CD14-positive monocyte (primary cell): ENCODE data around the gene AEN. TPM values are rescaled to one million over a fixed set of nuclear protein-coding genes. Genes with fewer than 3 reads are reported as not detected.

ENCODE experiments used
- DNase-seq, 3 donors: peaks; one replicate each; pipeline ENCODE4 v3.0.0-alpha.2; 2011 to 2022
- H2AFZ ChIP-seq: 2 replicates; pipeline ENCODE4 v1.6.0; 2012; ENCODE audit warnings: mild to moderate bottlenecking, low read depth, low read length, inconsistent platforms; ENCODE audit not compliant: insufficient read depth, poor library complexity, severe bottlenecking
- H3K27ac ChIP-seq, 2 donors: 1 replicate in 1 of 2; 2 replicates in 1 of 2; pipeline ENCODE4 v1.5.1; 2012 to 2013; ENCODE audit warnings: low read length in 2 of 2, control low read depth in 1 of 2, inconsistent platforms in 1 of 2, low read depth in 1 of 2, mild to moderate bottlenecking in 1 of 2
- H3K27me3 ChIP-seq, 2 donors: one replicate each; pipeline versions ENCODE4 v1.6.0 to v1.6.1; 2011 to 2013; ENCODE audit warnings: low read length in 2 of 2; ENCODE audit not compliant: control insufficient read depth in 2 of 2, insufficient read depth in 2 of 2
- H3K36me3 ChIP-seq, 2 donors: replicated peaks in 1 of 2; 1 replicate in 1 of 2; 2 replicates in 1 of 2; pipeline versions ENCODE4 v1.5.1 to v1.6.1; 2012 to 2013; ENCODE audit warnings: low read length in 2 of 2, control low read depth in 1 of 2, inconsistent platforms in 1 of 2, mild to moderate bottlenecking in 1 of 2; ENCODE audit not compliant: insufficient read depth in 2 of 2, control insufficient read depth in 1 of 2
- H3K4me1 ChIP-seq, 2 donors: 1 replicate in 1 of 2; 2 replicates in 1 of 2; pipeline versions ENCODE4 v1.5.1 to v1.6.1; 2012 to 2013; ENCODE audit warnings: low read length in 2 of 2, control low read depth in 1 of 2, inconsistent platforms in 1 of 2, mild to moderate bottlenecking in 1 of 2, moderate library complexity in 1 of 2; ENCODE audit not compliant: insufficient read depth in 2 of 2, control insufficient read depth in 1 of 2
- H3K4me2 ChIP-seq: replicated peaks from 2 replicates; pipeline ENCODE3; 2012; ENCODE audit warnings: low read length, moderate library complexity, mild to moderate bottlenecking; ENCODE audit not compliant: poor library complexity, severe bottlenecking; ENCODE audit errors: extremely low read depth
- H3K4me3 ChIP-seq, 3 experiments: fragments of 200-600 bp in 1 of 3; sonication (generic) in 1 of 3; replicated peaks in 1 of 3; 1 replicate in 2 of 3; 2 replicates in 1 of 3; pipeline ENCODE4 v1.5.1; 2011 to 2013; ENCODE audit warnings: low read length in 3 of 3, mild to moderate bottlenecking in 3 of 3, control low read depth in 2 of 3, low read depth in 2 of 3, inconsistent platforms in 1 of 3, moderate library complexity in 1 of 3
- H3K79me2 ChIP-seq: 2 replicates; pipeline ENCODE4 v1.6.0; 2012; ENCODE audit warnings: mild to moderate bottlenecking, control low read depth, inconsistent platforms, low read length, moderate library complexity; ENCODE audit not compliant: insufficient read depth
- H3K9ac ChIP-seq: 2 replicates; pipeline ENCODE4 v1.6.0; 2017; ENCODE audit warnings: low read length, mild to moderate bottlenecking; ENCODE audit not compliant: insufficient read depth, poor library complexity, severe bottlenecking
- H3K9me3 ChIP-seq, 2 donors: replicated peaks in 1 of 2; 1 replicate in 1 of 2; 2 replicates in 1 of 2; pipeline versions ENCODE4 v1.5.1 to v1.6.1; 2012 to 2013; ENCODE audit warnings: low read length in 2 of 2, control low read depth in 1 of 2; ENCODE audit not compliant: control insufficient read depth in 1 of 2, insufficient read depth in 1 of 2
- H4K20me1 ChIP-seq: 2 replicates; pipeline ENCODE4 v1.6.0; 2012; ENCODE audit warnings: mild to moderate bottlenecking, low read length, control low read depth, moderate library complexity; ENCODE audit not compliant: insufficient read depth
- H3K27ac Mint-ChIP-seq, 7 donors: one replicate each; pipeline ENCODE4 v1.8.0; 2020; ENCODE audit warnings: mild to moderate bottlenecking in 7 of 7, mixed read lengths in 7 of 7, moderate library complexity in 6 of 7, inconsistent platforms in 2 of 7
- H3K27me3 Mint-ChIP-seq, 3 donors: one replicate each; pipeline ENCODE4 v1.8.0; 2021 to 2022; ENCODE audit warnings: low read depth in 3 of 3, mild to moderate bottlenecking in 3 of 3, mixed read lengths in 3 of 3, moderate library complexity in 3 of 3, inconsistent platforms in 1 of 3
- H3K36me3 Mint-ChIP-seq, 2 donors: one replicate each; pipeline ENCODE4 v1.8.0; 2020; ENCODE audit warnings: mixed read lengths in 2 of 2, inconsistent platforms in 1 of 2, mild to moderate bottlenecking in 1 of 2
- H3K4me1 Mint-ChIP-seq: one replicate; pipeline ENCODE4 v1.8.0; 2020; ENCODE audit warnings: mild to moderate bottlenecking, mixed read lengths
- H3K4me3 Mint-ChIP-seq, 2 donors: one replicate each; pipeline ENCODE4 v1.8.0; 2020; ENCODE audit warnings: mild to moderate bottlenecking in 2 of 2, mixed read lengths in 2 of 2, moderate library complexity in 1 of 2
- H3K9me3 Mint-ChIP-seq, 7 donors: one replicate each; pipeline ENCODE4 v1.8.0; 2020 to 2022; ENCODE audit warnings: mixed read lengths in 7 of 7, mild to moderate bottlenecking in 6 of 7, moderate library complexity in 6 of 7, inconsistent platforms in 2 of 7
- CTCF ChIP-seq: fragments of 200-600 bp; IDR thresholded peaks from one replicate; pipeline ENCODE4 v1.8.0; 2022; ENCODE audit warnings: antibody characterized with exemption, mild to moderate bottlenecking
- WGBS: methylation state at CpG from one replicate; pipeline ENCODE4 v1.1.5; 2013; ENCODE audit warnings: missing lambda C conversion rate; ENCODE audit not compliant: insufficient coverage; 5-methylcytosine and 5-hydroxymethylcytosine counted together
- intact Hi-C, 2 donors: fragments of 100-400 bp; cut with micrococcal nuclease; formaldehyde crosslinking; loops; one replicate each; pipeline versions ENCODE4 v1.15.0 to v1.15.1; 2023
- polyA plus RNA-seq, 3 donors: library from polyadenylated mRNA; depleted of rRNA in 1 of 3; unstranded in 2 of 3; stranded (reverse) in 1 of 3; fragments of 300-500 nt in 2 of 3; fragments of >200 nt in 1 of 3; fragmentation: Illumina TruSeq in 2 of 3; gene quantifications; 1 replicate in 2 of 3; 2 replicates in 1 of 3; pipeline ENCODE4 v1.2.3, GENCODE V29; 2012 to 2021

AEN gene
- polyA plus RNA-seq, 3 donors: 4.6 to 10.7 (median 6.3) TPM

- Histone ChIP-seq H3K79me2 (no peaks in the 10 kb centered on the region), H3K4me3 (no peak overlapping the region), H3K27ac (no peak overlapping the region), H4K20me1 (no peaks in the 10 kb centered on the region), H3K4me2 (no peak overlapping the region), H2AFZ (no peak overlapping the region), H3K4me1 (no peaks in the 10 kb centered on the region), H3K27me3 (no peaks in the 10 kb centered on the region), H3K9me3 (no peaks in the 10 kb centered on the region), H3K9ac (no peak overlapping the region), H3K36me3 (no peaks in the 10 kb centered on the region)
- WGBS: no CpG with 5 or more reads among the region's 3 CpGs
- Mint-ChIP-seq H3K27ac (no peak overlapping the region), H3K36me3 (no peaks in the 10 kb centered on the region), H3K9me3 (peaks cover 0 to 4% (median 0%) of the 10 kb centered on the region in 7 donors), H3K4me3 (no peak overlapping the region), H3K27me3 (peaks cover 1 to 4% (median 3%) of the 10 kb centered on the region in 3 donors), H3K4me1 (no peaks in the 10 kb centered on the region)
- intact Hi-C loops: no loop called here
- TF ChIP-seq CTCF: no peak
- no peak for DNase-seq
These were observed 41.8 kb upstream of the AEN start for GRCh38 chr15:88579322-88579721.

- 82% methylated on average over 2 of the region's 4 CpGs for WGBS
- Histone ChIP-seq H3K79me2 (no peaks in the 10 kb centered on the region), H3K27ac (no peak overlapping the region), H3K36me3 (no peaks in the 10 kb centered on the region), H3K9me3 (no peaks in the 10 kb centered on the region), H3K27me3 (no peaks in the 10 kb centered on the region), H2AFZ (no peak overlapping the region), H3K4me2 (no peak overlapping the region), H3K4me1 (no peaks in the 10 kb centered on the region), H4K20me1 (no peaks in the 10 kb centered on the region), H3K9ac (no peak overlapping the region), H3K4me3 (no peak overlapping the region)
- H3K4me3 Mint-ChIP-seq: no peak overlapping the region
- TF ChIP-seq CTCF: no peak
- no peak overlapping the region for H3K27ac Mint-ChIP-seq
- no peaks in the 10 kb centered on the region for H3K36me3 Mint-ChIP-seq
- H3K4me1 Mint-ChIP-seq: no peaks in the 10 kb centered on the region
- H3K27me3 Mint-ChIP-seq: peaks cover 0 to 3% (median 3%) of the 10 kb centered on the region in 3 donors
- DNase-seq: no peak
- peaks cover 0 to 4% (median 0%) of the 10 kb centered on the region in 7 donors for H3K9me3 Mint-ChIP-seq
- intact Hi-C loops: no loop called here
These were observed 40.6 kb upstream of the AEN start for GRCh38 chr15:88580532-88580931.
